VCaP (cell line): ENCODE data around the gene VSIG4.

Experiments used
- H3K27ac ChIP-seq: fragments of 450-650 bp; 2 replicates; pipeline ENCODE4 v1.5.1; 2017
- TF ChIP-seq, protein P1 (sequence below): fragments of 450-650 bp; conservative IDR thresholded peaks from 2 replicates; pipeline ENCODE4 v1.5.1; 2017; ENCODE audit warnings: mild to moderate bottlenecking, moderate library complexity

Gene VSIG4

DNA sequence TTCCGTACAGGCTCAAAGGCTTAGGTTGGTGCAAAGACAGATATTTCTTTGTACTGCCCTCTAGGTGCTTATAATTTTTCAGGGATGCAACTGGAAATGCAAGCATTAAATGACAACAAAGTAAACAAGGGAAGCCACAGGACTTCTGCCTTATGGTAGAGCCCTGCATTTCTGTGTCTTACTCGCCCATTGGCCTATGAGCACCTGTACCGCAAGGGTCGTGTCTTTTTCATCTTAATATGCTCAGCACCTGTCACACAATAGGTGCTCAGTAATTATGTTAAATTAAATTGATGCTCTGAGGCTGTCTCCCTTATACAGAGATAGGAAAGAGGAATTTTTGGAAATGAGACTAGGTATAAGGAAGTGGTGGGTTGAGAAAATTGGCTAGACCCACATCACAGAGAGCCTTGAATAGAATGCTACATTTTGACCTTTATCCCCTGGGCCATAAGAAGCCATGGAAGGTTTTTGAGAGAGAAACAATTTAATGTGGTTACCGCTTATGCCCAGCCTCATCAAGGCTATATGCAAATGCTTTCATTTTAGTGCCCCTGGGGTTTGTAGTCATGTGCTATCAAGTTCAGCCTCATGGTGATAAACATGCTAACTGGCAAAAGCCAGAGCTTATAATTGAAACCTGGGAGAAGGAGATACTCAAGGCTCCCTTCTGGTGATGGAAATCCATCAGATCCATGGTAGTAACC lies 16.3 kb downstream of the VSIG4 start:
- TF ChIP-seq, protein P1, sequence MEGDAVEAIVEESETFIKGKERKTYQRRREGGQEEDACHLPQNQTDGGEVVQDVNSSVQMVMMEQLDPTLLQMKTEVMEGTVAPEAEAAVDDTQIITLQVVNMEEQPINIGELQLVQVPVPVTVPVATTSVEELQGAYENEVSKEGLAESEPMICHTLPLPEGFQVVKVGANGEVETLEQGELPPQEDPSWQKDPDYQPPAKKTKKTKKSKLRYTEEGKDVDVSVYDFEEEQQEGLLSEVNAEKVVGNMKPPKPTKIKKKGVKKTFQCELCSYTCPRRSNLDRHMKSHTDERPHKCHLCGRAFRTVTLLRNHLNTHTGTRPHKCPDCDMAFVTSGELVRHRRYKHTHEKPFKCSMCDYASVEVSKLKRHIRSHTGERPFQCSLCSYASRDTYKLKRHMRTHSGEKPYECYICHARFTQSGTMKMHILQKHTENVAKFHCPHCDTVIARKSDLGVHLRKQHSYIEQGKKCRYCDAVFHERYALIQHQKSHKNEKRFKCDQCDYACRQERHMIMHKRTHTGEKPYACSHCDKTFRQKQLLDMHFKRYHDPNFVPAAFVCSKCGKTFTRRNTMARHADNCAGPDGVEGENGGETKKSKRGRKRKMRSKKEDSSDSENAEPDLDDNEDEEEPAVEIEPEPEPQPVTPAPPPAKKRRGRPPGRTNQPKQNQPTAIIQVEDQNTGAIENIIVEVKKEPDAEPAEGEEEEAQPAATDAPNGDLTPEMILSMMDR = no peak
- no peak overlapping the region for H3K27ac ChIP-seq

DNA sequence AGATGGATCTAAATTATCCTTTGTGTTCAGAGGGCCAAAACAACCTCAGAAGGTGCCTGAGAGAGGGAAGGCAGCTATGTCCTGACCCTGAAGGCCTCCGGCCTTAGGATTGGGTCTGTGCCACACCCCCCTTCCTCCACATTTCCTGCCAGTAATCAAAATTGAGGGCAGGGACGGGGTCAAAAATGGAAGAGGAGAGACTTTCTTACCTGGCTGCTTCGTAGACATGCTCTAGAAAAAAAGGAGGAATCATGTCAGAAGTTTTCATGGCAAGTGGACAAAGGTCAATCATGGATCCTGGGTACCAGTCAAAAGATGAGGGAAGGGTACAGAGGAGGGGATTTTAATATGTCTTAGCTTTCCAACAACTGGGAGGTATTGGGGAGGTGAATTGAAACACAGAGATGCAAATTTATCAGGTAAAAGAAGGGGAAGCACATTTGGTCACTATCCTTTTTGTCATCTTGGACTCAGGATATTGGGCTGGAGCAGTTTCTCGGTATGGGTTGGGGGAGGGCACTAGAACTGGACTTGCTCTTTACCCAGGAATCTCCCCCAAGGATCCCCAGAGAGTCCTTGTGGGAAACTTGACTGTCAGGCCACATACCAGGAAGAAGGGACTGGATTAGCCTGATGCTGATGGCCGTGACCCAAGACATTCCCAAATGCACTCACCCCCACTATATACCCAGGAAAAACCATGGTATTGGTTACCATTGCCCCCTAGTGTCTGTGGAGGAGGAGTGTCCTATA lies 17.1 kb downstream of the VSIG4 start:
- TF ChIP-seq, protein P1 = no peak
- H3K27ac ChIP-seq = no peak overlapping the region

DNA sequence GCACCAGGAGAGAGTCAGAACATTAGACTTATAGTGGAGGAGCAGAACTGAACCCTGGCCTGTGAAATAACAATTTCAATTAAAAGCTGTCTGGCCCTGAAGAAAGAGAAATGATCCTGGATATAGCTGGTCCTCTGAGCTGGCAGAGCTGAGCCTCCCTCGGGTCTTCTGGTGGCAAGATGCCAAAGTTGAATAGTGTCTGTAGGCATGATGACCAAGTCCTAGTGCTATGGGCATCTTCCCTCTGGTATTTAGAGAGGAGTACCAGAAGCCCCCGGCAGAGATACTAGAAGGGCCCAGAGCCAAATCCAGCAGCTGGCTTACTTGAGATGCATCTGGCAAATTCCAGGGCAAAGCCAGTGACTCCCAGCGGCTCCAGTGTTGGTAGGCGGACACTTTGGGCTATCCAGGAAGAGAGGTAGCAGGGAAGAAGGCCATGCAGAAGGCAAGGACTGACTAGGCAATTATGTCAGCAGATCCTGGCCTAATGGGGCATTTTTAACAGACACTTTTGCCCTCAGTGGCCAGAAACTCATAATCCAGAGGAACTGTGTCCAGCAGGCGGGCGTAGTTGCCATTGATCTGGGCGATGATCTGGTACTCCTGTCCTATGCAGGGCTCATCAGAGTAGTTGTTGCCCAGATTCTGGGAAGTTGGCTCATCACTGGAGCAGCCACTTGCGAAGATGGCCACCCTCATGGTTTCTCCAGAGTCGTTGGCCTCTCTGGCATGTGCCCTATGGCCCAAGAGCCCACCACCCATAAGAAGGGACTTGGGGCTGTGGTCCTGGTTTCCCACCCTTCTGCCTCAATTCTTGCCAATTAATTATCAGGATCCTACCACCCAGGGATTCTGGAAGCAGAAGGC lies 17.9 kb downstream of the VSIG4 start:
- TF ChIP-seq, protein P1 = no peak
- no peak overlapping the region for H3K27ac ChIP-seq

DNA sequence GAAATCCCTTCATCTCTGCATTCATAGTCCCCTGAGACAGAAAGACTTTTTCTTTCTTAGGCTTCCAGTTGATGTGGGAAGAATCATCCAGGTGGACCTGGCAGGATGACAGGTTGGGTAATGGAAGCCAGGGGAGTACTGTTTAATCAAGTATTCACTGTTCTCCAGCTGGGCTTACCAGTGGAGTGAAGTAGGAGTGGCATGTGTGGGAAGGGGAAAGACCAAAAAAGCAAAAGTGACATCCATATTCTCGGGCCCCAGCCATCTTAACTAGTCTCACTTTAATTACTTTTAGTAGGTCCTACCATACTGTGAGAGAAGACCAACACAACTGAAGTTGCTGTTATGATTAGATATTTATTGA lies 18.5 kb downstream of the VSIG4 start:
- TF ChIP-seq, protein P1 = no peak
- H3K27ac ChIP-seq = no peak overlapping the region

DNA sequence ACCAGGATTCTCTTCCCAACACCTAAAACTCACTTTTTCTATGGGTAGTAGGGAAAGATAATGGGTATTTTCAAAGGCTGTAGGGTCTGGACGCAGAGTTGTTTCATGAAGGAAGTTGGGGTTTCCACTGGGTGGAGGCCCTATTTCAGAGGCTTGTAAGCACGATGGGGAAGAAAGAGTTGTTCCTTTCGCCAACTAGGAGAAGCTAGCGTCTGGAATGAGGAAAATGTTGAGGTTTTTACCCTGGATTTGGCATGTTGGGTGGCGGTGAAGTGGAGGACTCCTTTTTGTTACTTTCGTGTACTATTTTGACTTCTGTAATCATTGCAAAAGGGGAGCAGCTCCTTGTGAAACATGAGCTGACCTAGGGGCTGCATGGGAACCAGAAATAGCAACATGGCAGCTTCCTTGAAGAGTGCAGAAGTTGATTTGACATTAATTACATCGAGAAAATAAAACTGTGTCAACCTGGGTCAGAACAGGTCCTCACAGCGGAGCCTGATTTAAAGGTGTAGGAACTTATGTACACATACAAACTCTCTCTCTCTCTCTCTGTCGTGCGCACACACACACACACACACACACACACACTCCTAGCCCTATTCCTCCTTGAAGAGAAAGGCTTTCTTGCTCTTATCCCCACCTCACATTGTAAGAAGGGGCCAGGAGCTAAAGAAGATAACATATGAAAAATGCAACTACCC lies 19.1 kb downstream of the VSIG4 start:
- H3K27ac ChIP-seq = no peak overlapping the region

DNA sequence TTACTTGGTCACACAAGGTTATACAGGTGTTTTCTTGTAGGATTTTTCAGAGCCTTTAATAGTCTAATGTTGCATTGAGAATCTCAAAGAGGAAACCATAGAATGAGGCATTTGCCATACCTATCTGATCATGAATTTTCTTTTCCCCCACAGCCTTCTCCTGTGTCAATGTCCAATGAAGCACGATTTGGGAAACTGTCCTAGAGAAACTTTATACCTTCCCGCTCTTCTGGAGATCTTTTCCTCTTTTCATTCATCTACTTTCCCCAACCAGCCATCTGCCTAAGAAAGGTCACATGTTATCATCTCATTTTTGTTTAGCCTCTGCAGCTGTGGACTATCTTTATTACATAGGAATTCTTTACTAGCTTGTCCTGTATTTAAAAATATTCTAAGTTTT lies 19.9 kb downstream of the VSIG4 start:
- H3K27ac ChIP-seq = no peak overlapping the region
- TF ChIP-seq, protein P1 = no peak

More for the DNA sequence above, 19.1 kb downstream of the VSIG4 start:
- TF ChIP-seq, protein P1 = no peak
